ENCODE measurements around the gene CLDN4. TPM values are rescaled to one million over a fixed set of nuclear protein-coding genes. Genes with fewer than 3 reads are reported as not detected.
A peak's percentile ranks its signal among the peaks of the same experiment; 100 is the strongest.

Gene CLDN4
- total RNA-seq, 1 experiment from 2014 or later: 32.0 TPM

DNA sequence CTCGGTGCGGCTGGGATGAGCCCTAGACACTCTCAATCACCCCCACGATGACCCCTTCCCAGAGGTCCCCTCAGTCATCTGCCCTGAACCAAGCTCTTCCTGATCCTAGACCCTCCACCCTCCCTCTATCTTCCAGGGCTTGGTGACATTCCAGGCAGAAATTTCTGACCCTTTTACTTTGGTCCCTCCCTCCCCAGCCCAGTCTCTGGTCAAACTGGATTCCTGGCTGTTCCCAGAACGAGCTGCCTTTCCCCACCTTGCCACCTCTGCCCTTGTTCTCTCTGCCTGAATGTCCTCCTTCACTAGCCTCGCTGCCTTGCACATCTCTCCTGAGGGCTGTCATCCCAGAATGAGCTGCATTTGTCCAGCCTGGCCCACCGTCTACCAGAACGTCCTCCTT is 1.3 kb upstream of the CLDN4 start:
- Mint-ChIP-seq H3K36me3 (peaks cover 5% of the 10 kb centered on the region), H3K9me3 (no peaks in the 10 kb centered on the region), H3K27me3 (ENCODE audit: low read depth) (peaks cover 2% of the 10 kb centered on the region), H3K27ac (peak overlapping the region; percentile 99), H3K4me3 (peak overlapping the region; percentile 74), H3K4me1 (peaks cover 75% of the 10 kb centered on the region)
- TF ChIP-seq SMAD4 (CRISPR knock-in tag; IDR thresholded peaks at IDR 0.05) (no peak), ZNF317 (CRISPR knock-in tag; IDR thresholded peaks at IDR 0.05; ENCODE audit: borderline replicate concordance, low read depth) (no peak), ZNF232 (CRISPR knock-in tag; IDR thresholded peaks at IDR 0.05) (no peak), RORB (CRISPR knock-in tag; IDR thresholded peaks at IDR 0.05) (no peak), ETV6 (CRISPR knock-in tag; IDR thresholded peaks at IDR 0.05) (no peak), KAT7 (CRISPR knock-in tag; IDR thresholded peaks at IDR 0.05; ENCODE audit: borderline replicate concordance) (no peak), CREB1 (CRISPR knock-in tag; IDR thresholded peaks at IDR 0.05) (no peak), NR2C2 (CRISPR knock-in tag; IDR thresholded peaks at IDR 0.05) (no peak)
- TF ChIP-seq, protein P1, sequence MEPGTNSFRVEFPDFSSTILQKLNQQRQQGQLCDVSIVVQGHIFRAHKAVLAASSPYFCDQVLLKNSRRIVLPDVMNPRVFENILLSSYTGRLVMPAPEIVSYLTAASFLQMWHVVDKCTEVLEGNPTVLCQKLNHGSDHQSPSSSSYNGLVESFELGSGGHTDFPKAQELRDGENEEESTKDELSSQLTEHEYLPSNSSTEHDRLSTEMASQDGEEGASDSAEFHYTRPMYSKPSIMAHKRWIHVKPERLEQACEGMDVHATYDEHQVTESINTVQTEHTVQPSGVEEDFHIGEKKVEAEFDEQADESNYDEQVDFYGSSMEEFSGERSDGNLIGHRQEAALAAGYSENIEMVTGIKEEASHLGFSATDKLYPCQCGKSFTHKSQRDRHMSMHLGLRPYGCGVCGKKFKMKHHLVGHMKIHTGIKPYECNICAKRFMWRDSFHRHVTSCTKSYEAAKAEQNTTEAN (CRISPR knock-in tag; IDR thresholded peaks at IDR 0.05): no peak
- TF ChIP-seq, protein P2, sequence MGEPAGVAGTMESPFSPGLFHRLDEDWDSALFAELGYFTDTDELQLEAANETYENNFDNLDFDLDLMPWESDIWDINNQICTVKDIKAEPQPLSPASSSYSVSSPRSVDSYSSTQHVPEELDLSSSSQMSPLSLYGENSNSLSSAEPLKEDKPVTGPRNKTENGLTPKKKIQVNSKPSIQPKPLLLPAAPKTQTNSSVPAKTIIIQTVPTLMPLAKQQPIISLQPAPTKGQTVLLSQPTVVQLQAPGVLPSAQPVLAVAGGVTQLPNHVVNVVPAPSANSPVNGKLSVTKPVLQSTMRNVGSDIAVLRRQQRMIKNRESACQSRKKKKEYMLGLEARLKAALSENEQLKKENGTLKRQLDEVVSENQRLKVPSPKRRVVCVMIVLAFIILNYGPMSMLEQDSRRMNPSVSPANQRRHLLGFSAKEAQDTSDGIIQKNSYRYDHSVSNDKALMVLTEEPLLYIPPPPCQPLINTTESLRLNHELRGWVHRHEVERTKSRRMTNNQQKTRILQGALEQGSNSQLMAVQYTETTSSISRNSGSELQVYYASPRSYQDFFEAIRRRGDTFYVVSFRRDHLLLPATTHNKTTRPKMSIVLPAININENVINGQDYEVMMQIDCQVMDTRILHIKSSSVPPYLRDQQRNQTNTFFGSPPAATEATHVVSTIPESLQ (CRISPR knock-in tag; IDR thresholded peaks at IDR 0.05): no peak
- TF ChIP-seq, protein P3, sequence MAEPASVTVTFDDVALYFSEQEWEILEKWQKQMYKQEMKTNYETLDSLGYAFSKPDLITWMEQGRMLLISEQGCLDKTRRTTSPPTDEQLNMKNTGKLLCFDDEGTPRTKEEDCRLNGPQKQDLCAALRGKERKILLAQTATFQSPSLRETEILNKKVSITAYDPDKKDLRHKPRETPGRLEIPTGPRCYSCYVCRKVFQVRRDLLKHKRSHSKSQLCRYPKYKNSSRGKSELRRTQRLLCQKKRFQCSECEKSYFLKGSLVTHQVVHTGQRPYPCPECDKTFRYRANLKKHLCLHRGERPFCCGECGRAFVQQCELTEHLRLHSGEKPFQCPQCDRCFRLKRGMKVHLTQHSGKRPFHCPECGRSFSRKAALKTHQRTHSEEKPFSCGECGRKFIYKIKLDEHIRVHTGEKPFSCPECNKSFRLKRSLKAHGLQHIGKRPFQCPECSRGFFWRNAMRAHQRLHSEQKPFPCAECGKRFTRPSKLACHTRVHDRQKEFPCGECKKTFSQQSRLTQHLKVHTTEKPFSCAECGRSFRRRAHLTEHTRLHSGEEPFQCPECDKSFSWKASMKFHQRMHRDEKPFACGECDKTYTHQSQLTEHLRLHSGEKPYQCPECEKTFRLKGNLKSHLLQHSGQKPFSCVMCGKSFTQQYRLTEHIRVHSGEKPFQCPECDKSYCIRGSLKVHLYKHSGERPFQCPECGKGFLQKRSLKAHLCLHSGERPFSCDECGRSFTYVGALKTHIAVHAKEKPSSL (CRISPR knock-in tag; conservative IDR thresholded peaks at IDR 0.05): no peak
- TF ChIP-seq, protein P4, sequence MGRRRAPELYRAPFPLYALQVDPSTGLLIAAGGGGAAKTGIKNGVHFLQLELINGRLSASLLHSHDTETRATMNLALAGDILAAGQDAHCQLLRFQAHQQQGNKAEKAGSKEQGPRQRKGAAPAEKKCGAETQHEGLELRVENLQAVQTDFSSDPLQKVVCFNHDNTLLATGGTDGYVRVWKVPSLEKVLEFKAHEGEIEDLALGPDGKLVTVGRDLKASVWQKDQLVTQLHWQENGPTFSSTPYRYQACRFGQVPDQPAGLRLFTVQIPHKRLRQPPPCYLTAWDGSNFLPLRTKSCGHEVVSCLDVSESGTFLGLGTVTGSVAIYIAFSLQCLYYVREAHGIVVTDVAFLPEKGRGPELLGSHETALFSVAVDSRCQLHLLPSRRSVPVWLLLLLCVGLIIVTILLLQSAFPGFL (CRISPR knock-in tag; IDR thresholded peaks at IDR 0.05; ENCODE audit: borderline replicate concordance): no peak
- POLR2A ChIA-PET: interaction anchor here (0.8 to 5.7 kb wide), 4 partner anchors 11 to 89 kb away, joined by 3 to 91 read pairs (median 9); partner anchors contain the start of genes ABHD11 and METTL27
- CTCF ChIA-PET: interaction anchor here (0.7 to 7.9 kb wide), 7 partner anchors 12 to 215 kb away, joined by 3 to 68 read pairs (median 4); partner anchors contain the start of genes ABHD11, METTL27 and MLXIPL
- no peak for ATAC-seq
- DNase-seq (ENCODE audit: low spot score): no peak

DNA sequence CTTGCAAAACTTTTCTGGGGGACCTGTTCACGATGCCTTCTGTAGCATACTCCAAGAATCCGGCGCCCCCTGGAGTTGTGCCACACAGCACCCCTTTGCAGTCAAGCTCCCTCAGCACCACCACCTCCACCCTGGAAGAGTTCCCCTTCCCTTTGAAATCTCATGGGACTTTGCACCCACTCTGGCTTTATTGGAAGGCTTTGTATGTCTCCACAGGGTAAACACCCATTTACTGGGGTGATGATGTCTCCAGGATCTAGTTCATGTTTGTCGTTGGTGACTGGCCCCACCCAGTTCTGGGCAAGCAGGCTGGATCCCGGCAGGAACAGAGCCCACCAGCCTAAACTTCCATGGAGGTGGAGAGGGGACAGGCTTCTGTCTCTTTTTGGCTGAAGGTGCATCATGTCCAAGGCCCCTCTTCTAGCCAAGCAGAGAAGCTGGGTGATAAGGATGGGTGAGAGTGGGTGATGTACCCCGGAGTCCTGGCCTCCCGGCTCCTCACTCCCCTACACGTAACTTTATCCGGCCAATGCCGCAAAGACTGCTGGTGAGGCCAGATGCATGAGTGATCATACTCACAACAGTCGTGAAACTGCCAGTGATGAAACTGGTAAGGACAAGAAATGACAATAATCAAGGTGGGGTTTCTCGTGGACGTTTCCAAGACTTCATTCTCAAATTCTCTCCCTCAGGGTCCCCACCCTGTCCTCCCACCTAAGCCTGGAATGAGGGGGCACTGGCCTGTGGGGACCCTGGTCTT is 695 bp upstream of the CLDN4 start:
- no peak for ATAC-seq
- H3K9me3 Mint-ChIP-seq: no peaks in the 10 kb centered on the region
- peaks cover 5% of the 10 kb centered on the region for H3K36me3 Mint-ChIP-seq
- H3K27ac Mint-ChIP-seq: peak overlapping the region; percentile 99
- TF ChIP-seq TEAD4 (CRISPR knock-in tag; IDR thresholded peaks at IDR 0.05) (no peak), ESRRA (CRISPR knock-in tag; IDR thresholded peaks at IDR 0.05; ENCODE audit: borderline replicate concordance) (no peak), SMAD3 (CRISPR knock-in tag; IDR thresholded peaks at IDR 0.05; ENCODE audit: borderline replicate concordance) (no peak), SOX15 (CRISPR knock-in tag; IDR thresholded peaks at IDR 0.05) (no peak), NR2C2 (CRISPR knock-in tag; IDR thresholded peaks at IDR 0.05) (no peak), ZNF263 (CRISPR knock-in tag; IDR thresholded peaks at IDR 0.05; ENCODE audit: low read depth) (no peak)
- TF ChIP-seq, protein P5, sequence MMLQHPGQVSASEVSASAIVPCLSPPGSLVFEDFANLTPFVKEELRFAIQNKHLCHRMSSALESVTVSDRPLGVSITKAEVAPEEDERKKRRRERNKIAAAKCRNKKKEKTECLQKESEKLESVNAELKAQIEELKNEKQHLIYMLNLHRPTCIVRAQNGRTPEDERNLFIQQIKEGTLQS (CRISPR knock-in tag; conservative IDR thresholded peaks at IDR 0.05): no peak
- TF ChIP-seq, protein P6, sequence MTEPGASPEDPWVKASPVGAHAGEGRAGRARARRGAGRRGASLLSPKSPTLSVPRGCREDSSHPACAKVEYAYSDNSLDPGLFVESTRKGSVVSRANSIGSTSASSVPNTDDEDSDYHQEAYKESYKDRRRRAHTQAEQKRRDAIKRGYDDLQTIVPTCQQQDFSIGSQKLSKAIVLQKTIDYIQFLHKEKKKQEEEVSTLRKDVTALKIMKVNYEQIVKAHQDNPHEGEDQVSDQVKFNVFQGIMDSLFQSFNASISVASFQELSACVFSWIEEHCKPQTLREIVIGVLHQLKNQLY (CRISPR knock-in tag; IDR thresholded peaks at IDR 0.05): no peak
- peaks cover 75% of the 10 kb centered on the region for H3K4me1 Mint-ChIP-seq
- ChIA-PET CTCF (interaction anchor here (0.7 to 7.9 kb wide), 5 partner anchors 11 to 215 kb away, joined by 3 to 68 read pairs (median 4); partner anchors contain the start of genes ABHD11 and METTL27), POLR2A (interaction anchor here (0.6 to 5.7 kb wide), 5 partner anchors 11 to 89 kb away, joined by 3 to 91 read pairs (median 4); partner anchors contain the start of genes ABHD11 and METTL27)
- H3K4me3 Mint-ChIP-seq: peak overlapping the region; percentile 74
- H3K27me3 Mint-ChIP-seq (ENCODE audit: low read depth): peaks cover 2% of the 10 kb centered on the region
- DNase-seq (ENCODE audit: low spot score): no peak
